Measurements from ENCODE around the gene PHKG1. TPM values are rescaled to one million over a fixed set of nuclear protein-coding genes. Genes with fewer than 3 reads are reported as not detected.
"Not testable (repeated sequence)": the region's sequence is repeated elsewhere in the genome, so short reads cannot be mapped to it uniquely, and the experiment has no call there.

The PHKG1 gene
- polyA plus RNA-seq, 1 donor (not counting 4 experiments of a cell fraction or from before 2014, with no cell fraction given), result 0.25 TPM

GRCh38 chr7:56115852-56116538 is 23.2 kb upstream of the PHKG1 start, which contains the start of gene NUPR2:
Gene NUPR2, minus strand, starts transcription at chr7:56116417. Its CDS starts 103 bp downstream, at chr7:56116314.
- DNase-seq (ENCODE audit: low read depth, low spot score), result no peak

DNA sequence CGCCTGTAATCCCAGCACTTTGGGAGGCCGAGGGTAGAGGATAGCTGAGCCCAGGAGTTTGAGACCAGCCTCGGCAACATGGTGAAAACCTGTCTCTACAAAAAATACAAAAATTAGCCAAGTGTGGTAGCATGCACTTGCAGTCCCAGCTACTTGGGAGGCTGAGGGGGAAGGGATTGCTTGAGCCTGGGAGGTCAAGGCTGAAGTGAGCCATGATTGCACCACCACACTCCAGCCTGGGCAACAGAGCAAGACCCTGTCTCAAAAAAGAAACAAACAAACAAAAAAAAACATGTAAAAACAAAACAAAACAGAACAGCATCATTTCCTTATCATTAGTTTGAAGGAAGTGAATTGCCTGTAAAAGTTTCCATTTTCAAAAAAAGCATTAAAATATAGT is 19.5 kb upstream of the PHKG1 start:
- H3K79me2 ChIP-seq (ENCODE audit: control insufficient read depth, insufficient read depth, low read length); H3K4me2 ChIP-seq (ENCODE audit: control insufficient read depth, extremely low read depth, insufficient read depth, low read depth, low read length); H2AFZ ChIP-seq (ENCODE audit: control insufficient read depth, low read length); H3K9me1 ChIP-seq (ENCODE audit: control insufficient read depth, extremely low read depth, insufficient read depth, low read length); H3K9ac ChIP-seq (ENCODE audit: control insufficient read depth, extremely low read depth, insufficient read depth, low read length); H4K20me1 ChIP-seq (ENCODE audit: control insufficient read depth, extremely low read depth, insufficient read depth, low read length); H3K27me3 ChIP-seq (ENCODE audit: control insufficient read depth, extremely low read depth, insufficient read depth, low read length); FAIRE-seq; H3K27ac ChIP-seq (ENCODE audit: control insufficient read depth, insufficient read depth, low read length); H3K36me3 ChIP-seq (ENCODE audit: control insufficient read depth in 2 of 2, extremely low read depth in 1 of 2, insufficient read depth in 2 of 2, low read length in 2 of 2); DNase-seq (ENCODE audit: low read depth, low spot score); H3K9me3 ChIP-seq (ENCODE audit: control insufficient read depth, low read depth, low read length); H3K4me1 ChIP-seq (ENCODE audit: control insufficient read depth, extremely low read depth, insufficient read depth, low read length); H3K4me3 ChIP-seq (ENCODE audit: control insufficient read depth in 2 of 3, extremely low read depth in 1 of 3, insufficient read depth in 2 of 3, low read depth in 1 of 3, low read length in 3 of 3); dilution Hi-C loops (cut with MboI; ENCODE audit: extremely low pct_ligation_motif_present, low sequenced_read_pairs): not testable (repeated sequence)

More at GRCh38 chr7:56115852-56116538, 23.2 kb upstream of the PHKG1 start, which contains the start of gene NUPR2:
- no peak for FAIRE-seq
- Histone ChIP-seq H3K4me3 (ENCODE audit: control insufficient read depth in 2 of 3, extremely low read depth in 1 of 3, insufficient read depth in 2 of 3, low read depth in 1 of 3, low read length in 3 of 3) (peak within 1 kb of the TSS; percentile 13 to 26 (median 18)), H2AFZ (ENCODE audit: control insufficient read depth, low read length) (peak within 1 kb of the TSS; percentile 77), H4K20me1 (ENCODE audit: control insufficient read depth, extremely low read depth, insufficient read depth, low read length) (no peaks in the 10 kb centered on the region), H3K4me1 (ENCODE audit: control insufficient read depth, extremely low read depth, insufficient read depth, low read length) (no peaks in the 10 kb centered on the region), H3K36me3 (ENCODE audit: control insufficient read depth in 2 of 2, extremely low read depth in 1 of 2, insufficient read depth in 2 of 2, low read length in 2 of 2) (no peaks in the 10 kb centered on the region), H3K9me1 (ENCODE audit: control insufficient read depth, extremely low read depth, insufficient read depth, low read length) (no peaks in the 10 kb centered on the region), H3K9me3 (ENCODE audit: control insufficient read depth, low read depth, low read length) (no peaks in the 10 kb centered on the region), H3K27me3 (ENCODE audit: control insufficient read depth, extremely low read depth, insufficient read depth, low read length) (no peaks in the 10 kb centered on the region), H3K27ac (ENCODE audit: control insufficient read depth, insufficient read depth, low read length) (no peak within 1 kb of the TSS), H3K79me2 (ENCODE audit: control insufficient read depth, insufficient read depth, low read length) (no peaks in the 10 kb centered on the region), H3K4me2 (ENCODE audit: control insufficient read depth, extremely low read depth, insufficient read depth, low read depth, low read length) (peak within 1 kb of the TSS; percentile 45), H3K9ac (ENCODE audit: control insufficient read depth, extremely low read depth, insufficient read depth, low read length) (no peak within 1 kb of the TSS)
- dilution Hi-C loops (cut with MboI; ENCODE audit: extremely low pct_ligation_motif_present, low sequenced_read_pairs), result no loop called here
- TF ChIP-seq EZH2 (IDR thresholded peaks at IDR 0.05; ENCODE audit: low read length), result no peak
- TF ChIP-seq, protein P1, sequence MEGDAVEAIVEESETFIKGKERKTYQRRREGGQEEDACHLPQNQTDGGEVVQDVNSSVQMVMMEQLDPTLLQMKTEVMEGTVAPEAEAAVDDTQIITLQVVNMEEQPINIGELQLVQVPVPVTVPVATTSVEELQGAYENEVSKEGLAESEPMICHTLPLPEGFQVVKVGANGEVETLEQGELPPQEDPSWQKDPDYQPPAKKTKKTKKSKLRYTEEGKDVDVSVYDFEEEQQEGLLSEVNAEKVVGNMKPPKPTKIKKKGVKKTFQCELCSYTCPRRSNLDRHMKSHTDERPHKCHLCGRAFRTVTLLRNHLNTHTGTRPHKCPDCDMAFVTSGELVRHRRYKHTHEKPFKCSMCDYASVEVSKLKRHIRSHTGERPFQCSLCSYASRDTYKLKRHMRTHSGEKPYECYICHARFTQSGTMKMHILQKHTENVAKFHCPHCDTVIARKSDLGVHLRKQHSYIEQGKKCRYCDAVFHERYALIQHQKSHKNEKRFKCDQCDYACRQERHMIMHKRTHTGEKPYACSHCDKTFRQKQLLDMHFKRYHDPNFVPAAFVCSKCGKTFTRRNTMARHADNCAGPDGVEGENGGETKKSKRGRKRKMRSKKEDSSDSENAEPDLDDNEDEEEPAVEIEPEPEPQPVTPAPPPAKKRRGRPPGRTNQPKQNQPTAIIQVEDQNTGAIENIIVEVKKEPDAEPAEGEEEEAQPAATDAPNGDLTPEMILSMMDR (optimal IDR thresholded peaks at IDR 0.05 in 1 of 3, IDR thresholded peaks at IDR 0.05 in 1 of 3, conservative IDR thresholded peaks at IDR 0.05 in 1 of 3; ENCODE audit: extremely low read depth in 1 of 3, insufficient read depth in 2 of 3, low read length in 3 of 3), result no peak
